Aorta (tissue), 5 donors: Measurements from ENCODE around the gene ARID3A. TPM values are rescaled to one million over a fixed set of nuclear protein-coding genes. Genes with fewer than 3 reads are reported as not detected.

Experiments used
- ATAC-seq: fragments of 200-7000 bp; cut with Tn5 transposase; one replicate; pipeline ENCODE4 v1.9.1; 2022; ENCODE audit warnings: moderate library complexity; ENCODE audit not compliant: low FRiP score
- DNase-seq, 2 donors: peaks; one replicate each; pipeline ENCODE4 v3.0.0-alpha.2; 2020
- H3K27ac ChIP-seq, 2 donors: one replicate each; pipeline ENCODE4 v1.5.1; 2013; ENCODE audit warnings: low read length in 2 of 2, mild to moderate bottlenecking in 2 of 2, moderate library complexity in 2 of 2, control low read depth in 1 of 2, inconsistent platforms in 1 of 2, low read depth in 1 of 2
- H3K27me3 ChIP-seq, 2 donors: one replicate each; pipeline ENCODE4 v1.6.1; 2013; ENCODE audit warnings: control low read depth in 1 of 2, low read length in 1 of 2, mild to moderate bottlenecking in 1 of 2, moderate library complexity in 1 of 2; ENCODE audit not compliant: insufficient read depth in 2 of 2, control insufficient read depth in 1 of 2
- H3K36me3 ChIP-seq, 2 donors: one replicate each; pipeline ENCODE4 v1.6.1; 2013; ENCODE audit warnings: control low read depth in 1 of 2, low read length in 1 of 2, mild to moderate bottlenecking in 1 of 2; ENCODE audit not compliant: insufficient read depth in 2 of 2, control insufficient read depth in 1 of 2
- H3K4me1 ChIP-seq, 2 donors: one replicate each; pipeline ENCODE4 v1.6.1; 2013; ENCODE audit warnings: low read length in 2 of 2, control low read depth in 1 of 2, mild to moderate bottlenecking in 1 of 2, moderate library complexity in 1 of 2; ENCODE audit not compliant: insufficient read depth in 2 of 2, control insufficient read depth in 1 of 2
- H3K4me3 ChIP-seq, 2 donors: one replicate each; pipeline ENCODE4 v1.5.1; 2013; ENCODE audit warnings: low read length in 2 of 2, control low read depth in 1 of 2, mild to moderate bottlenecking in 1 of 2
- H3K9me3 ChIP-seq: one replicate; pipeline ENCODE4 v1.6.1; 2013; ENCODE audit warnings: mild to moderate bottlenecking, low read length; ENCODE audit not compliant: control insufficient read depth
- WGBS, 2 donors: extraction: QIAGEN DNeasy Blood & Tissue Kit; methylation state at CpG; one replicate each; pipeline ENCODE4 v1.1.7; 2013; 5-methylcytosine and 5-hydroxymethylcytosine counted together
- intact Hi-C, 2 donors: fragments of 100-400 bp; cut with DNase I; formaldehyde crosslinking; loops; one replicate each; pipeline versions ENCODE4 v1.14.2 to v1.15.0; 2022
- polyA plus RNA-seq, 2 donors: library from polyadenylated mRNA; stranded (reverse); fragments of 200-250 nt; gene quantifications; one replicate each; pipeline ENCODE4 v1.2.3, GENCODE V29; 2013
- total RNA-seq, 2 donors: library from RNA; stranded (reverse); fragmentation: NEBNext Ultra II Directional; extraction: Animal tissue kit (Norgen Biotek cat#: 25700); gene quantifications; one replicate each; pipeline ENCODE4 v1.2.1, GENCODE V29; 2021
- donor health status: healthy with polysubstance abuse.
- donor health status: Bipolar disorder and iron deficiency.
- donor health status: DM: no; HTN: no; CAD: no.
- donor health status: DM: no; HTN: no; CAD: no.
- donor health status: DM: yes; HTN: yes; CAD: no.

The ARID3A gene
- total and polyA plus RNA-seq, 4 donors: 0.97 to 13.8 (median 5.3) TPM

GRCh38 chr19:899336-900042 is 26.3 kb upstream of the ARID3A start:
- Histone ChIP-seq H3K9me3 (no peaks in the 10 kb centered on the region), H3K27me3 (no peaks in the 10 kb centered on the region), H3K27ac (no peak overlapping the region), H3K4me1 (no peaks in the 10 kb centered on the region), H3K4me3 (no peak overlapping the region), H3K36me3 (no peaks in the 10 kb centered on the region)
- no peak for DNase-seq
- intact Hi-C loops: loop anchor here in 1 of 2 donors (10.0 kb wide), 1 partner anchor 195 kb away; the partner anchor contains the start of gene POLR2E
- no peak for ATAC-seq
- WGBS, 2 donors: 90% methylated on average over 32 of the region's 32 CpGs

DNA sequence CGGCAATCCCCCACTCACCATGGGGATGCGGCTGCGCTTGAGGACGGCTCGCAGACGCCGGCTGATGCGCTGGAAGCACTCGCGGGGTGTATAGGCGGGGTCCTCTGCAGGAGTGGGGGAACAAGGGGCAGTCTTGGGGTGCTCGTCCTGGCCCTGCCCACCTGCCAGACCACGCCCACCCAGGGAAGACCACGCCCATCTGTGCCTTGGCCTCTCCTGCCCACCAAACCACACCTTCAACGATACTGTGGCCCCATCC is 25.9 kb upstream of the ARID3A start:
- no peaks in the 10 kb centered on the region for H3K9me3 ChIP-seq
- intact Hi-C loops: no loop called here
- H3K27ac ChIP-seq: no peak overlapping the region
- DNase-seq: no peak
- H3K27me3 ChIP-seq: no peaks in the 10 kb centered on the region
- 90 to 92% methylated on average over 13 to 15 of the region's 15 CpGs for WGBS, 2 donors
- no peak for ATAC-seq
- no peak overlapping the region for H3K4me3 ChIP-seq
- no peaks in the 10 kb centered on the region for H3K4me1 ChIP-seq
- no peaks in the 10 kb centered on the region for H3K36me3 ChIP-seq

DNA sequence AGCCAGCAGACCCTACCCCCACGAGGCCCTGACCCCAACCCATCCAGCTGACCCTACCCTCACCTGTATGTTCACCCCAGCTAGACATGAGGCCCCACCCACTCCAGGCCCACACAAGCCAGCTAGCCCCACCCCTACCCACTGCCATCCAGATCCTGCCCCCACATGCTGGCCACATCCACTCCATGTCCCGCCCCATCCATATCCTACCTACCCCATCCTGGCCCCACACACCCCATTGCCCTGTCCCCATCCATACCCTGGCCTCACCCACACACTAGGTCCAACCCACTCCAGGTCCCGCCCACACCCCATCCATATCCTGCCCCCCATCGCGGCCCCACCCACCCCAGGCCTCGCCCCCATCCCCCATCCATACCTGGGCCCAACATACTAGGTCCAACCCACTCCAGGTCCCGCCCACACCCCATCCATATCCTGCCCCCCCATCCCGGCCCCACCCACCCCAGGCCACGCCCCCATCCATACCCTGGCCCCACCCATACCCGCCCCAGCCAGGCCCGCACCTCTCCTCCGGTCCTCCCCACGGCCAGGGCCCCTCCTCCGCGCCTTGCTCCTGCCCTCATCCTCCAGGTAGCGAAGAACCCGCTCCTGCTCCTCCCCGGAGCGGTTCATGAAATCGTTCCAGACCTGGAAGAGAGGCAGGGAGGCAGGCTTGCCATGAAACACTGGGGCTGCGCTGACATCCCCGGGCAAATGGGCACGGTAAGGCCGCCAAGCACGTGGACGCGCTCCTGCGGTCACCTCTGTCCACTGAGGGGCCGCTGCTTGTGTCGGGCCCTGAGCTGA is 25.3 kb upstream of the ARID3A start:
- DNase-seq: no peak
- Histone ChIP-seq H3K27me3 (no peaks in the 10 kb centered on the region), H3K27ac (no peak overlapping the region), H3K4me3 (no peak overlapping the region), H3K36me3 (no peaks in the 10 kb centered on the region), H3K4me1 (no peaks in the 10 kb centered on the region), H3K9me3 (no peaks in the 10 kb centered on the region)
- intact Hi-C loops: no loop called here
- ATAC-seq: no peak
- WGBS, 2 donors: 84 to 86% methylated on average over 29 to 30 of the region's 30 CpGs

DNA sequence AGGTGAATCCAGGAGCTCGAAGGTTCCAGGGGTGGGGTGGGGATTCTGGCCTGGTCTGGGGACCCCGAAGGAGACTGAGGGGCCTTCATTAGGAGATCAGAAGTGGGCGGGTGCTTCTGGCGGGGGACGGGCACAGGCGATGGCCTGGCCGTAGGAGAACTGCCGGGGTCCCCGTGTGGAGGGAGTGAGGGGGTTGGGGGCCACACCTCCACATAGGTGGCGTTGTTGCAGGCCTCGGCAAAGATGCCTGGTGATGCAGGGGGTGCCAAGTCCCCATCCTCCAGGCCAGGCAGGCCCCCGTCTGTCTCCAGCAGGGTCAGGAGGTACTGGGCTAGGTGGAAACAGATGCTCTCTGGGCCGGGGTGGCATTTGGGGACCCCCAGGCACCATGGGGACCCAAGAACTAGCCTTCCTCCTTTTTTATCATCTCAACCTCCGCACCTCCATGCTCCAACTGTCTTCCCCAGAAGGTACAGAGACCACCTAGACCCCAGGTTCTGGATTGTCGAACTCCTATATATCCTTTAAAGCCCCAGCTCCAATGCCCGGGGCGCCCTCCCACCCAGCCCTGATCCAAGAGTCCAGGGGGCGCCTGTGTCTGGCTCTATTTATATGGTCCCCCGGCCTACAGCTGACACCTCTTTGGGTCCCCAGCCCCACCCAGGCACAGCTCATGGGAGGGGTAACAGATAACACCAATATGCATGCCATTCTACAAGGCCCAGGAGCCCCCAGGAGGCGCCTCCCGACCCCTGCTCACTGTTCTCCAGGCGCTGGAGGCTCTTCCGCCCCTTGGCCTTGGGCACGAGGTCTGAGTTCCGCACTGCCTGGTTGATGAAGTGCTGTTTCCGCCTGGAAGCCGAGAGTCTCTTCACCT is 24.4 kb upstream of the ARID3A start:
- Histone ChIP-seq H3K36me3 (no peaks in the 10 kb centered on the region), H3K4me1 (no peaks in the 10 kb centered on the region), H3K4me3 (no peak overlapping the region), H3K27me3 (no peaks in the 10 kb centered on the region), H3K27ac (no peak overlapping the region), H3K9me3 (no peaks in the 10 kb centered on the region)
- intact Hi-C loops: no loop called here
- 94 to 95% methylated on average over 24 to 27 of the region's 27 CpGs for WGBS, 2 donors
- DNase-seq: no peak
- ATAC-seq: no peak

GRCh38 chr19:902093-902370 is 23.8 kb upstream of the ARID3A start:
- 92 to 96% methylated on average over 7 of the region's 7 CpGs for WGBS, 2 donors
- intact Hi-C loops: no loop called here
- ATAC-seq (no peak), DNase-seq (no peak)
- no peaks in the 10 kb centered on the region for H3K9me3 ChIP-seq
- H3K4me1 ChIP-seq: no peaks in the 10 kb centered on the region
- H3K27me3 ChIP-seq: no peaks in the 10 kb centered on the region
- H3K4me3 ChIP-seq: no peak overlapping the region
- H3K27ac ChIP-seq: no peak overlapping the region
- H3K36me3 ChIP-seq: no peaks in the 10 kb centered on the region

DNA sequence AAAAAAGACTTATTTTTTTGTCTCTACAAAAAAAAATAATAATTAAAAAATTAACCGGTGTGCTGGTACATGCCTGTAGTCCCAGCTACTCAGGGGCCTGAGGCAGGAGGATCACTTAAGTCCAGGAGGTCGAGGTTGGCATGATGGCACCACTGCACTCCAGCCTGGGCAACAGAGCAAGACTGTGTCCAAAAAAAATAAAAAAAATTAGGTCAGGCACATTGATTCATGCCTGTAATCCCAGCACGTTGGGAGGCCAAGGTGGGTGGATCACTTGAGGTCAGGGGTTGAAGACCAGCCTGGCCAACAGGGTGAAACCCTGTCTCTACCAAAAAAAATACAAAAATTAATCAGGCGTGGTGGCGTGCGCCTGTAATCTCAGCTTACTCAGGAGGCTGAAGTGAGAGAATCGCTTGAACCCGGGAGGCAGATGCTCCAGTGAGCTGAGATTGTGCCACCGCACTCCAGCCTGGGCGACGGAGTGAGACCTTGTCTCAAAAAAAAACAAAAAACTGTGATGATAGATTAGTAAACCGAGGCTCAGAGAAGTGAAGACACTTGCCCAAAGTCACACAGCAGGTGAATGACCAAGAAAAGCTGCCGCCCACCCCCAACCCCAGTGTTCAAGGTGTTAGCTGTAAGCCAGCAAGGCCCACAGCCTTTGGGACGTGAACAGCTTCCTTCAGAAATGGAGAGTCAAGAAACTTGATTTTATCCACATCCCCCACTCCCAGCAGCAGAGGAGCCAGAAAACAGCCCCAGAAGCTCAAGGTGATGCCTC is 23.2 kb upstream of the ARID3A start:
- DNase-seq: no peak
- H3K27me3 ChIP-seq: no peaks in the 10 kb centered on the region
- H3K4me3 ChIP-seq: no peak overlapping the region
- H3K27ac ChIP-seq: no peak overlapping the region
- H3K4me1 ChIP-seq: no peaks in the 10 kb centered on the region
- no peaks in the 10 kb centered on the region for H3K9me3 ChIP-seq
- ATAC-seq: no peak
- WGBS, 2 donors: 75 to 76% methylated on average over 14 of the region's 14 CpGs
- intact Hi-C loops: no loop called here
- H3K36me3 ChIP-seq: no peaks in the 10 kb centered on the region

DNA sequence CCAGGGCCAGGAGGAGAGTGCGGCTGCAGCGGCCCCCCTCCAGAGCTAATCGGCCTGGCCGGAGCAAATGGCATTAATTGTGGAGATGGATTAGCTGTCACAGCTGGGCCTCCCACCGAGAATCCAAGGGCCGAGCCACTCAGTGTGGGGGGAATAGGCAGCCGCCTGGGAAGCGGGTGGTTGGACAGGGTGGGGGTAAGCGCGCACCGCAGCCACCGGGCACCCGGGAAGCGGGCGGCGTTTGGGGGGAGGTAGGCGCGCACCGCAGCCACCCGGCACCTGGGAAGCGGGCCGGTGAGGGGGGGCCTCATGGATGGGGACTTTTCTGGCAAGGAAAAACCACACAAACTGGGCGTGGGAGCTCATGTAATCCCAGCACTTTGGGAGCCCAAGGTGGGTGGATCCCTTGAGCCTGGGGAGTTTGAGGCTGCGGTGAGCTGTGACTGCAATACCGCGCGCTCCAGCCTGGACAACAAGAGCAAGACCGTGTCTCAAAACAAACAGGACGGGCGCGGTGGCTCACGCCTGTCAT is 22.5 kb upstream of the ARID3A start:
- WGBS, 2 donors: 74 to 76% methylated on average over 31 to 32 of the region's 32 CpGs
- H3K36me3 ChIP-seq: no peaks in the 10 kb centered on the region
- no peak overlapping the region for H3K27ac ChIP-seq
- H3K27me3 ChIP-seq: no peaks in the 10 kb centered on the region
- intact Hi-C loops: no loop called here
- H3K4me3 ChIP-seq: no peak overlapping the region
- no peaks in the 10 kb centered on the region for H3K4me1 ChIP-seq
- no peaks in the 10 kb centered on the region for H3K9me3 ChIP-seq
- no peak for DNase-seq
- no peak for ATAC-seq

- ATAC-seq (no peak), DNase-seq (no peak)
- Histone ChIP-seq H3K4me3 (no peak overlapping the region), H3K27ac (no peak overlapping the region), H3K27me3 (no peaks in the 10 kb centered on the region), H3K9me3 (no peaks in the 10 kb centered on the region), H3K4me1 (no peaks in the 10 kb centered on the region), H3K36me3 (no peaks in the 10 kb centered on the region)
- intact Hi-C loops: no loop called here
- 94 to 95% methylated on average over 8 of the region's 8 CpGs for WGBS, 2 donors
Observed at GRCh38 chr19:904545-904944, 21.3 kb upstream of the ARID3A start.
